GM12865 (cell line): ENCODE measurements around the gene MATN1.

Experiments
- DNase-seq: peaks from one replicate; pipeline ENCODE4 v3.0.0; 2010; ENCODE audit warnings: low read depth
- H3K4me3 ChIP-seq: 2 replicates; pipeline ENCODE4 v1.5.1; 2011; ENCODE audit warnings: mild to moderate bottlenecking, low read depth, low read length, control low read depth
- TF ChIP-seq, protein P1 (sequence below): IDR thresholded peaks from 2 replicates; pipeline ENCODE4 v1.5.1; 2011; ENCODE audit warnings: low read length, control low read depth, low read depth, inconsistent platforms; ENCODE audit not compliant: insufficient read depth; ENCODE audit errors: missing control alignments

Gene MATN1

DNA sequence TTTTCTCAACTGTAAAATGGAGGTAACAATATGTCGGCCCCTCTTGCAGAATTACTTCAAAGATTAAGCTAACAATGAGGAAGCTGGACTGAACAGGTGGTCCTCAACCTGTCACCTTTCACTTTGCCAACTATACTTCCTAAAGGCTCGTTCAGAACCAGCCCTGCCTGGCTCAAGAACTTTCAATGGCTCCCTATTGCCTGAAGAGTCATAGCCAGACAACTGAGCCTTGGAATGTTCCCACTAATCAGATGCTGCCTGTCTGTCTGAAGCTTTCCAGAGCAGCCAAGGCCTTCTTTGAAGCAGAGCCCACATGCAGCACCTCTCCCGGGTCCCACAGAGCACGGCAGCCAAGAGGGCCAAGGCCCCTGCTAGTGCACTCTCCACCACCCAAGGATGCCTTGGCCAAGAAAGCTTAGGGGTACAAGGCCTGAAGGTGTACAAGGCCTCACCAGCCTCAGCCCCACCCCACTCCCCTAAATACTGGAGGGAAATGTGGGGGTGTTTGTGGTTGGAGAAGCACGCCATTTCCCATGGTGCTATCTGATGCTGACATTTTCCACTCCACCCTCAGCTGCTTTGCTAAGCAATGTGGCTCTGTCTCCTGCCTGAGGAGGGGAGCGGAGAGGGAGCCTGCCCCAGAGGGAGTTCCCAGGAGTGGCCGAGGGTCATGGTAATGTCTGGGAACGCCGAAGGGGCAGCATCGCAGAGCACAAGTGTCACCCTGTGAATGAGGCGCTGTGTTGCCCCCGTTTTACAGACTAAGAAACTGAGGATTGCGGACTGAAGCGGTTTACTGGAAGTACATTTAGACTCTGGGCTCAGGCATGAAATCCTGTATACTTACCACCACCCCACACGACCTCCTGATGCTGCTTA, 42.4 kb upstream of the MATN1 start:
- TF ChIP-seq, protein P1, sequence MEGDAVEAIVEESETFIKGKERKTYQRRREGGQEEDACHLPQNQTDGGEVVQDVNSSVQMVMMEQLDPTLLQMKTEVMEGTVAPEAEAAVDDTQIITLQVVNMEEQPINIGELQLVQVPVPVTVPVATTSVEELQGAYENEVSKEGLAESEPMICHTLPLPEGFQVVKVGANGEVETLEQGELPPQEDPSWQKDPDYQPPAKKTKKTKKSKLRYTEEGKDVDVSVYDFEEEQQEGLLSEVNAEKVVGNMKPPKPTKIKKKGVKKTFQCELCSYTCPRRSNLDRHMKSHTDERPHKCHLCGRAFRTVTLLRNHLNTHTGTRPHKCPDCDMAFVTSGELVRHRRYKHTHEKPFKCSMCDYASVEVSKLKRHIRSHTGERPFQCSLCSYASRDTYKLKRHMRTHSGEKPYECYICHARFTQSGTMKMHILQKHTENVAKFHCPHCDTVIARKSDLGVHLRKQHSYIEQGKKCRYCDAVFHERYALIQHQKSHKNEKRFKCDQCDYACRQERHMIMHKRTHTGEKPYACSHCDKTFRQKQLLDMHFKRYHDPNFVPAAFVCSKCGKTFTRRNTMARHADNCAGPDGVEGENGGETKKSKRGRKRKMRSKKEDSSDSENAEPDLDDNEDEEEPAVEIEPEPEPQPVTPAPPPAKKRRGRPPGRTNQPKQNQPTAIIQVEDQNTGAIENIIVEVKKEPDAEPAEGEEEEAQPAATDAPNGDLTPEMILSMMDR, result no peak
- peak; percentile 53 for DNase-seq

DNA sequence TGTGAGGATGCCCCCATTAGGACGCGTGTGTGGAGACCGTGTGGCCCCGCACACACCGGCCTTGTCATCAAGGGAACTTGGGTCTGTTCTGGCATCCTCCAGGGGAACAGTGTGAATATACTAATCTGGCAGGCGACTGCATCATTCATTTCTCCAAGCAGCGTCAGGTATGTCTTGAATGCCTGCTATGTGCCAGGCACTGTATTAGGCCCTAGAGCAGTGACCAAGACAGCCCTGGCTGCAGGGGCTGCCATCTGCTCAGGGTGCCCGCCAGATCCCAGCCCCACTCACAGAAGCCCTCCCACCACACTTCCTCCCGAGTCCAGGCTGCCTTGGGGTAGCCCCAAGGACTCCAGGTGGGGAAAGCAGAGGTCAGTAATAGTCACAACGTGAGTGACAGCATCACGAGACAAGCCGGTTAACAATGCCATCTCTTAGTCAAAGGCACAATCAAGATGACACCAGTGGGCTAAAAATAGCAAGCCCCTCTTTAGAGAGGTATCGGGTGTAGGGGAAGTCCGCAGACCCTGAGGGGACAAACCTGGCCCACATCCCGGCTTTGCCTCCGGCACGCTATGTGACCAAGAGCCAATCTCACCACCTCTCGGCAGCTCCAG, 41.7 kb upstream of the MATN1 start:
- TF ChIP-seq, protein P1, result no peak
- DNase-seq, result peak; percentile 95
- peak overlapping the region; percentile 19 for H3K4me3 ChIP-seq

More for the DNA sequence above, 42.4 kb upstream of the MATN1 start:
- peak overlapping the region; percentile 19 for H3K4me3 ChIP-seq

DNA sequence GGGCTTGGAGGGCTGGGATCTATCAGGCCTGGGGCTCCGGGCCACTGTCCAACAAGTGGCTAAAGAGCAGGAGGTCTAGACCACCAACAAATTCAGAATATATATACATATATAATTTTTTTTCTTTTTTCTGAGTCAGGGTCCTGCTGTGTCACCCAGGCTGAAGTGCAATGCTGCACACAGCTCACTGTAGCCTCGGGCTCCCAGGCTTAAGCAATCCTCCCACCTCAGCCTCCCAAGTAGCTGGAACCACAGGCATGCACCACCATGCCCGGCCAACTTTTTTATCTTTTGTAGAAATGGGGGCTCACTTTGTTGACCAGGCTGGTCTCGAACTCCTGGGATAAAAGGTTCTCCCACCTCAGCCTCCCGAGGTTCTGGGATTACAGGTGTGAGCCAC, 41.0 kb upstream of the MATN1 start:
- no peak for DNase-seq
- TF ChIP-seq, protein P1, result no peak
- H3K4me3 ChIP-seq, result no peak overlapping the region

DNA sequence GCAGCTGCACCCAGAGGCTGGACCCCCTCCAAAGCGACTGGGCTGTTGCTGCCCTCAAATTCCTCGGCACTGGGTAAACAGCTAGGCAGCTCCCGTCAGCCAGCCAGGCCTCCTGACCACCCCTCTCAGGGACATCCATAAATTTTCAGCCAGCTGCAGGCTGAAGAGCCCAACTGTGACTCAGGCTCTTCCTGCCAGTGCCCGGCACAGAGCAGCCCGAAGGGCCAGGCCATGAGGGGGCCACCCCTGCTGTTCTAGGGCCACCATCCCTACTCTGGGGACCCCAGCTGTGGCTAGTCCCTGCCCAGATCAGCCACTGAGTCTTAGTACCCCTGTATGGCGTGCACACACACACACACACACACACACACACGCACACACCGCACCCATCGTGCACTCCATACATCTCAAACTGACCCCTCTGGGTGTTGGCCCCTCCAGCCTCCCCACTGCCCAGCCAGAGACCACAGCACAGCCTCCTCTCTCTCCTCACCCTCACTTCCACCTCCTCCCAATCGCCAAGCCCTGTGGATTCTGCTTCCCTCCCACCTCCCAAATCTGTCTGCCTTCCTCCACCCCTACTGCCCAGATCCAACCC, 40.4 kb upstream of the MATN1 start:
- no peak overlapping the region for H3K4me3 ChIP-seq
- DNase-seq, result no peak
- TF ChIP-seq, protein P1, result no peak

DNA sequence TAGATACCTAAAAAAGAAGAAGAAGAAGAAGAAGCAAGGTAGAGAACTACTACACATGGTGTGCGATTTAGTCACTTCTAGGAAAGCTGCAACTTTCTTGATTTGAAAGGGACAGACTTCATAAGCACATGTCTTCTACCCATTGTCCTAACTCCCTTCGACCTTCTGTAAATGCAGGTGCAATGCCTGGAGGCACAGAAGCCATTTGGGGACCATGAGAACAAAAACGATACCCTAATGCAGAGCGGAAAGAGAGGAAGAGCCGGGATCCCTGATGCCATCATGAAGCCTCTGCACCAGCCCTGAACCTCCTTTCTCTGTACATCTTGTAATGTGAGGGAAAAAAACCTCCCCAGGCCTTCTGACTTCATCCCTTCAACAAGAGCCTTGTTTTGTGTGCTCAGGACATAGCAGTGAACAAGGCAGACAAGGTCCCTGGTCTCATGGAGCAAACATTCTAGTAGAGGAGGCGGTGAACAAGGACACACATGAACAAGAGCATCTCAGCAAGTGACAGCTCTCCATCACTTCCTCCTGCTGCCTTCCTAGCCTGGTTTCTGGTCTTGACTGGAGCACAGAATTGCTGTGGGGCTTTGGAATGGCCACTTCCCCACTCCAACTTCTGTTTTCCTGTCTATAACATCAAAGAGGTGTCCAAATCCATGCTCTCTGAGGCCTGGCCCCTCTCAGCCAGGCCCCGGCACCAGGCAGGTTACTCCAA, 39.7 kb upstream of the MATN1 start:
- peak overlapping the region; percentile 88 for H3K4me3 ChIP-seq
- DNase-seq, result no peak
- TF ChIP-seq, protein P1, result no peak

DNA sequence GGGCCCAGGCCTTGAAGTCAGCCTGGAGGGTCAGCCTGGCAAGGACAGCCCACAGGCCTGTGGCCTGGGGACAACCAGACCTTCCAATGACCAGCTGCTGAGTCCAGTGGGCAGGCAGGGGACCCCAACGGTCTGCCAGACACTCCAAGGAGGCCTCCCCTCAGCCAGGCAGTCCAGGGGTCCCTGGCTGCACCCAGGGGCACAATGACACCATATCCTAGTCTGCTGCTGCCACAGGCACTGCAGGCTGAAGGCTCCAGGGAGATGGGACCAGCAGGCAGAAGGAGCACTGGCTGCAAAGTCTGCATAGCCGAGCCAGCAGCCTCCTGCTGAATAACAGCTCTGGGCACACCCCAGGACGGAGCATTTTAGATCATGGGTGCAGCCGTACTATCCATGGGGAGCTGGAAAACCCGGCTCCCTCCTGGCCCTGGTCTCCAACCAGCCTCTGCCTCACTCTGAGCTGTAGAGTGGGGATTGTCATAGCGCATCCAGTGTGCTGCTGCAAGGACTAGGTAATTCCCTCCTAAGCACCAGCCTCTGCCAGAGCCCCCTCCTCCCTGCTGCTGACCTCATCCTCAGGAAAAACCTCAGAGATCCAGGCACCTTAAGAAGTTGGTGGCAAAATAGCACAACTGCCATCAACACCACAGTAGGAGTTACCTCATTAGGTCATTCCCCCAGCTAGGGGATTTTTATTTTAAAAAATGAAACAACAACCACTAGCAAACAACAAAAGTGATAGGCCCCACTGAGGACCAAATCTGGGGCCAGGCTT, 39.0 kb upstream of the MATN1 start:
- DNase-seq, result peak; percentile 71
- peak overlapping the region; percentile 88 for H3K4me3 ChIP-seq
- TF ChIP-seq, protein P1, result no peak
